Kidney tubule cell (primary cell): ENCODE results near the gene DHRSX.

Experiments used
- DNase-seq: peaks from one replicate; pipeline ENCODE4 v3.0.0-alpha.2; 2018; ENCODE audit warnings: low spot score

The DHRSX gene

GRCh38 chrX:2193273-2193592, 307.5 kb downstream of the DHRSX start:
- DNase-seq = no peak

GRCh38 chrX:2192584-2193272, 308.0 kb downstream of the DHRSX start:
- DNase-seq = no peak

- DNase-seq = no peak
Observed at GRCh38 chrX:2188840-2189239, 311.9 kb downstream of the DHRSX start.

GRCh38 chrX:2188330-2188792, 312.4 kb downstream of the DHRSX start:
- no peak for DNase-seq

GRCh38 chrX:2187352-2188115, 313.2 kb downstream of the DHRSX start:
- DNase-seq = no peak

GRCh38 chrX:2185341-2186082, 315.3 kb downstream of the DHRSX start:
- DNase-seq = no peak

GRCh38 chrX:2184089-2184488, 316.7 kb downstream of the DHRSX start:
- DNase-seq = no peak

GRCh38 chrX:2183193-2183725, 317.5 kb downstream of the DHRSX start:
- DNase-seq = peak; percentile 13

GRCh38 chrX:2177541-2177940, 323.2 kb downstream of the DHRSX start:
- no peak for DNase-seq

GRCh38 chrX:2176733-2177132, 324.0 kb downstream of the DHRSX start:
- no peak for DNase-seq

- no peak for DNase-seq
Observed at GRCh38 chrX:2176274-2176673, 324.5 kb downstream of the DHRSX start.

- no peak for DNase-seq
Observed at GRCh38 chrX:2172359-2172758, 328.4 kb downstream of the DHRSX start.
